ENCODE results near the gene ADA.
"Not testable (repeated sequence)": the region's sequence is repeated elsewhere in the genome, so short reads cannot be mapped to it uniquely, and the experiment has no call there.

The ADA gene

DNA sequence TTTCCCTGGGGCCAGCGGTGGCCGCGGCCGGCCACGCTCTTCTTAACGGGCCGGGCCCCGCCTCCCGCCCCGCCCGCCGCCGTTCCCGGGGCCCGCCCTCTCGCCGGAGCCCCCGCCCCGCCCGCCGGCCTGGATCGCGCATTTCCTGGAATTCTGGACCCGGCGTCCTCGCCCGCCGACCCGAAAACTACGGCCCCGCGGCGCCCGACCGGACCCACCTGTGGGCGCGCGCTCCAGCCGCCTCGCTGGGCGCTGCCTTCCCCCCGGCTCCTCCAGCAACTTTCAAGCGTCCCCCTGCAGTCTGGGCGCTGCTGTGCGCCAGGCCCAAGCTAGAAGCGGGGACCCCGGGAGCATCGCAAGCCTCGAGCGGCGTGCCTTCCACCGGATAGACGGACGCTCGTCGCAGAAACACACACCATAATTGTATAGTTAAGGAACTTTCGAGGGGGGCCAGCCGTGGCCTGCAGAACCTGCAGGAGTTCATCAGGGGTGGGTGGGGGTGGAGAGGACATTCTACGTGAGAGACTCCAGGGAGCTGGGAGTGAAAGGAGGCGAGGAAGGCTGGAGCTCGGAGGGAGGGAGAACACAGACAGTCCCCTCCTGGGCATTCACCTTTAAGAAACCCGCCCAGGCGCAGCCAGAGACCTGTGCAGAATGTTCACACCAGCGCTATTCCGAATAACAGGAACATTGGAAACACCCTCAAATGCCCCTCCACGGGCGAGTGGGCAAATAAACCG lies at the start of gene ADA:
TSS of gene ADA (minus strand) at position 16 of the 740 bp plus-strand sequence. CDS start 92 bp downstream, outside the sequence.
- peak in 1 of 2 experiments; percentile 33 for DNase-seq

- peak; percentile 85 to 93 for DNase-seq
Measured at GRCh38 chr20:44700306-44700705, 48.8 kb upstream of the ADA start.

DNA sequence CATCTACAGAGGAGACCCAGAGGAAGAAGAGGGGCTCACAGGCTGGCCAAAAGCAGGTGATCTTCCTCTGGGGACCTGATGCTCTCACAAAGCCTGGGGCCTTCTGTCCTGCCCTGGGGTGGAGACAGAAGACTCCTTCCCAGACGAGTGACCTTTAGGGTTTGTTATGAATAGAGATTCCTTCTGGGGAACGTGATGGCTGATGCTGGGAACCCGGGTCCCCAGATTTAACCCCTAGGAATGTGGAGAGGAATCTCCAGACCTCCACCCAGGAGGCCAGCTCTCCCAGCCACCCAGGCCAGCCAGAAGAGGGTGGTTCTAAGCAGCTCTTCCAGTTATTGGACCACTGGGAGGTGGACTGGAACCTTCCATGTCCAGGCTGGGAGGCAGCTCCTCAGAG lies 46.9 kb upstream of the ADA start:
- DNase-seq = no peak

DNA sequence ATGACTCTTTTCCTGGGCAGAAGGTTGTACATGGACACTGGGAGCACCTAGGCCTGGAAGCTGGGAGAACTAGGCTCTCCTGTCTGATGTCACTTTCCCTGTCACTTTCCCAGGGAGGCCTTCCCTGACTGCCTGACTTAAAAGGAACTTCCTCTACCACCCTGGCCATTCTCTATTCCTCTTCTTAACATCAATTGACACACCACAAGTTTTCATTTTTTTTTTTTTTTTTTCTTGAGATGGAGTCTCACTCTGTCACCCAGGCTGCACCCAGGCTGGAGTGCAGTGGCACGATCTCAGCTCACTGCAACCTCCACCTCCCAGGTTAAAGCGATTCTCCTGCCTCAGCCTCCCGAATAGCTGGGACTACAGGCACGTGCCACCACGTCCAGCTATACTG lies 45.5 kb upstream of the ADA start:
- not testable (repeated sequence) for DNase-seq

DNA sequence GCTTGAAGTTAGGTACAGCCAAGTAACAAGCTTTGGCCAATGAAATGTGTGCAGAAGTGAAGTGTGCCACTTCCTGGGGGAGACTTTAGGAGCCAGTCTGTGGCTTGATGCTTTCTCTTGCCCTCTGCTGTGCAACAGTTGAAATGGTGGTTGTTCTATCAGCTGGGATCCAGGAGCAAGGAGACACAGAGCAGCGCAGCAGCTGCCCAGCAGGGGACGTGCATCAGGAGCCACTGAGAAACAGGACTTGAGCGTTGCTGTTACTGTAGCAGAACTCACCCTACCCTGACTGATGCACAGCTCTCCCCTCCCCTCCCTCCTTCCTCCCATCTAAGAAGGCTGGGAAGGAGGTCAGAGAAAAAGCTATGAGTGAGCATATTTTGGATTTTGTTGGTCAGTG lies 44.8 kb upstream of the ADA start:
- DNase-seq = peak; percentile 60 to 73

DNA sequence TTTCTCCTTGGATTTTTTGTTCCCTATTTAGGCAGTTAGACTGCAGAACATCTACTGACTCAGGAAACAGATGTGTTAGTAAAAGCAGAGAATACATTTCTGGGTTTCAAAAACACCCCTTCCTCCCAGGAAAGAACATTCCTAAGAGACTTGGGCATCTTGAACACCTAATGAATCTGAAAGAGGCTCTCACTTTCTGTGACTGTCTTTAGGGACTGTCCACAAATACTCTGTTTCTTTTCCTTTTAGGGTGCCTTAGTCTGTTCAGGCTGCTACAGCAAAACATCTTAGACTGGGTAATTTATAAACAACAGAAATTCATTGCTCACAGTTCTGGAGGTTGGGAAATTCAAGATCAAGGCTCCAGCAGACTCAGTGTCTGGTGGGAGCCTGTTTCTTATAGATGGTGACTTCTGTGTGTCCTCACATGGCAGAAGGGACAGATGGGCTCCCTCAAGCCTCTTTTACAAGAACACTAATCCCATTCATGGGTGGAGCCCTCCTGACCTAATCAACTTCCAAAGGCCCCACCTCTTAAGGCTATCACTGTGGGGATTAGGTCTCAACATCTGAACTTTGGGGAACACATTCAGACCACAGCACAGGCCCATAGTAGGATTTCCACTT lies 44.3 kb upstream of the ADA start:
- peak; percentile 86 to 93 for DNase-seq

GRCh38 chr20:44695295-44695673 lies 43.8 kb upstream of the ADA start:
- no peak for DNase-seq

DNA sequence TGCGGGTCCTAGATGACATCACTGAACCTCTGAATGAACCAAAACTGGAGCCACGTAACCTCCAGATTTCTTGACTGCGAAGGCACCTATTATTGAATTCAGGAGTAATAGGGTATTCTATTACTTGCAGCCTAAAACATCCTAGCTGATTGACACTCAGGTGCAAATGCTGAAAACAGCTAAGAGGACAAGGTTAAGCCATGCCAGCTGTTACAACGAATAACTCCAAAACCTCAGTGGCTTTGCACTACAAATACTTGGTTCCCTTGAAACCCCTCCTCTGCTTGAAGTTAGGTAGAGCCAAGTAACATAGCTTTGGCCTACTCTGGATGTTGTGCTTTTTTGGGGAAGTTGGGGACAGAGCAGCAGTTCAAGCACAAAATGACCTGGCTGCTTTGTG lies 42.7 kb upstream of the ADA start:
- DNase-seq = no peak

DNA sequence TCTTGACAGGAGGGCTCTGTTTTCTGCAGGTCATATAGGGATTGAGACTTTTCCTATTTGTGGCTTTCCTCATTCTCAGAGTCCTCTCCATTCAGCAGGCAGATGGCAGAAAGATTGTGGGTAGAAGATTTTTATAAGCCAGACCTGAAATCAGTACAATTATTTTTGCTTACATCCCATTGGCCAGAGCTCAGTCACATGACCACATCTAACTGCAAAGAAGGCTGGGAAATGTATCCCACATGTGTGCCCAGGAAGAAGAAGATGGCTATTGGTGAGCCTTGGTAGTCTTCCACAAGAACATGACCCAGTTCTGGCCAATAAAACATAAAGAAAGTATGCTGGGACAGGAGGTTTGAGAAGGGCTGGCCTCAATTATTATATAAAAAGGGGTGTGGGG lies 42.1 kb upstream of the ADA start:
- no peak for DNase-seq

- DNase-seq = no peak
Measured at GRCh38 chr20:44692932-44693480, 41.5 kb upstream of the ADA start.

DNA sequence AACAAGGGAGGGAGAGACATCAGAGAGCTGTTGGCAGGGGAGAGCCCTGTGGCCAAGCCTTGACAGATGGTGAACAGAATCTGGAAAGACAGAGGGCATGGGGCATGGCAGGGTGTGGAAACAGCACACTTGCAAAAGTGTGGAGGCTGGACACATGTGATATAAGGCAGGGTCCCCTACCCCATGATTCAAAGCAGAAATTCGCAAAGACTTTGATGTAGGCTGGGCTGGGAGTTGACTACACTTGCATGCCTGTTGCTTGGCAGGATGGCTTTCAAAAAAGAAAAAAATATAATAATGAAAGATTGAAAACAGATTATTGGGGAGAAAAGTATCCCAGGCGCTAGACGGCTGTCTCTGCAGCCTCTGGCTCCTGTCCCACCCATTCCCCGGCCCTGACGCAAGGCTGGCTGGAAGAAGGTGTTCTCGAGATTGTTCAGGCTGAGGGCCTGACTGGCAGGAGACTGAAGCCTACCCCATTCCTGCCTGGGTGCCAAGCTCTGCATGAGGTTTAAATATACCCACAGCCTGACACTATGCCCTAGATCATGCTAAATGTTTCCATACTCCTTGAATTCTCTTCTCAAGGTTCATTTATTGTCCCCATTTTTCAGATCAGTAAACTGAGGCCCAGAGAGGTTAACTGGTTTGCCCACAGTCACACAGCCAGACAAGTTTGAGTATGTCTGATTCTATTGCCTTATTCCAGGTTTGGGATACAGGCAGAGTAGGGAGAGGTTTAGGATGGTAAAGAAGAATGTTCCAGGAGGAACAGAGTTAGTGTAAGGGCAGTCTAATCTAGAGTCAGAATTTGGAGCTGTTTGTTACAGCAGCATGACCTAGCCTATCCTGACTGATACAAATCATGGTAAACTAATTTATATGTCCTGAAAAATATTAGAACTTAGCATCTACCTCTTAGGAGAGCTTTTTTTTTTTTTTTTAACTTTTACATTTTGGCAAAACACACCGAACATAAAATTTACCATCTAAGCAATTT lies 40.2 kb upstream of the ADA start:
- peak in 1 of 2 experiments; percentile 26 for DNase-seq

- no peak for DNase-seq
Measured at GRCh38 chr20:44690781-44691423, 39.4 kb upstream of the ADA start.

GRCh38 chr20:44689809-44690208 lies 38.3 kb upstream of the ADA start:
- peak in 1 of 2 experiments; percentile 27 for DNase-seq

DNA sequence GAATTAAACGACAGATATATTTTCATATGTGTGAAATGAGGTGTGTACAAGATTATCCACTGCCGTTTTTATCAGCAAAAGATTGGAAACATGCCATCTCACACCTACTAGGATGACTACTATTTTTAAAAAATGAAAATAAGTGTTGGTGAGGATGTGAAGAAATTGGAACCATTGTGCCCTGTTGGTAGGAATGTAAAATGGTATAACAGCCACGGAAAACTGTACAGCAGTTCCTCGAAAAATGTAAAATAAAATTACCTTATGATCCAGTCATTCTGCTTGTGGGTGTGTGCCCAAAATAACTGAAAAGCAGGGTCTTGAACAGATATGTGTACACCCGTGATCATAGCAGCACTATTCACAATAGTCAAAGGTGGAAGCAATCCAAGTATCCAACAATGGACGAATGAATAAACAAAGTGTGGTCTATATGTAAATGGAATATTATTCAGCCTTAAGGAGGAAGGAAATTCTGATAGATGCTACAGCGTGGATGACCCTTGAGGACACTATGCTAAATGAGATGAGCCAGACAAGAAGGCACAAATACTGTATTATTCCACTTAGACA lies 36.6 kb upstream of the ADA start:
- no peak for DNase-seq

DNA sequence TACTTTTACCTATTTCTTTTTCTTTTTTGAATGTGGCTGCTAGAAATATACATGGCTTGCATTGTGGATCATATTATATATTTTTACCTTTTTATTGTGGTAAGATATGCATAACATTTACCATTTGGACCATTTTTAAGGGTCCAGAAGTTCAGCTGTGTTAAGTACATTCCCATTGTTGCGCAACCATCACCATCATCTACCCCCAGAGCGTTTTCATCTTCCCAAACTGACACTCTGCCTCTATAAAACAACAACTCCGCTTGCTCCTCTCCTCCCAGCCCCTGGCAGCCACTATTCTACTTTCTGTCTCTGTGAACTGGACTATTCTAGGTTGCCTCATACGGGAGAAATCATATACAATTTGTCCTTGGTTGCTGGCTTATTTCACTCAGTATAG lies 35.4 kb upstream of the ADA start:
- no peak for DNase-seq

DNA sequence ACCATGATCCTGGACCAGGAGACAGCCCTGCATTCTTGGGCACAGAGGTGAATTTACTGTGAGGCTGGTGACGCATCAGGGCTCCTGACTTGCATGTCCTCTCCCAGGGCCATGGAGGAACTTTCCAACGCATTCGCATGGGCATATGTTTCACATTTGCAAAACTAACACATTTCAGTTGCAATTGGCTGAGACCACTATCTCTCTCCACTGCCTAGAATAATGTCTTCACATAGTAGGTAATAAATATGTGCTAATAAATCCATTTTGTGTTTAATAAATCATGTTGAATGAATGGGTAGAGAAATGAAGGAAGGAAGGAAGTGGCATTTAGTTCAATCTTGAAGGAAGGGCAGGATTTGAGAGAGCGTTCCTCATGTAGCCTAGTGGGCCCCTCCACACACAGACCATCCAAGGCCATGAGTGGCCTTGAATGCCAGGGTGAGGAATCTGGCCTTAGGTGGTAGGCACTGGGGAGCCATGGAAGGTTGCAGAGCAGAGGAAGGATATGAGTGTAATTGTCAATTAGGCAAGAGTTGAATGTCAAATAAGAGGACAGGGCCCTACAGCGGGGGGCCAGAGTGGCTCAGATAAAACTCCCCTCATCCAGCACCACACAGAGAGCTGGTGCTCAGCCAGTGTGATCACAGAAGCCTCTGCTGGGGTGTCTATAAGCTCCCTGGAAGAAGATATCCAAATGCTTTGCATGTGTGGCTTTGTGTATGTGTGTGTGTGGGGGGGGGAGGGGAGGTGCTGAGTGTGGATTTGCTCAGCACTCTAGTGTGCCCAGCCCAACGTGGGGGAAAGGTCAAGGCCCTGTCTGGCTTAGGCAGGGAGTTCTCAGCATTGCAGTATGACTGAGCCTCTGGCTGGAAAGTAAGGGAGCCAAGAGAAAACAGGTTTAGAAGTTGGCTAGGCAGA lies 32.8 kb upstream of the ADA start:
- no peak for DNase-seq

DNA sequence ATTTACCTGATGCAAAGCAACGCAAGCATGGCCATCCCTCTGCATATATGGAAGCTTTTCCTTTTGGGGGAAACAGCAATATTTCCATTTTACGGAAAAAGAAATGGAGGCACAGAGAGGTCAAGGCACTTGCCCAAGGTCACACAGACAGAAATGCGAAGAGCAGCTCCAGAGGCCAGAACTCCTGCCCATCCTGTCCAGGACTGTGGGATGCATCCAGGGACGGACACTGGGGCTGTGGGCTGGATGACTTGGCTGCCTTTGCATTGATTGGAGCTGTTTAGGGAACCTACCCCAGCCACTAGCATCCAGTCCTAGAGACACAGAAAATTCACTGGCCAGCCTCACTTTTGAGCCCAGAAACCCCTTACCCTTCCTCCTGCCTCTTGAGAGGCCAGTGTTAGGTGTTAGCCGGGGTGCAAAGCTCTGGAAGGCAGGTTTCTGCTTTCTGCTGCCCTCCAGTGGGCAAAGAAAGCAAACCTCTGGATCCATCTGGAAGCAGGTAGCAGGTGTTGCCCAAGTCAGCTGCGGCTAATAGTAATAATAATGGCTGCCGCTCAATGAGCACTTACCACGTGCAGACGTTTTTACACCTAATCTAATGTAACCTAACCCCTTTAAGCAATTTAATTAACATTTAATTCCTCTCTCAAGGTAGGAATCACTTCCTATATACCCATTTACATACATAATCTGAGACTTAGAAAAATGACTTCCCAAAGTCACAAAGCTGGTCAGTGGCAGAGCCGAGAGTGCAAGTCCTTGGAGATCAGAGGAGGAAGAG lies 32.0 kb upstream of the ADA start:
- peak; percentile 64 to 76 for DNase-seq

DNA sequence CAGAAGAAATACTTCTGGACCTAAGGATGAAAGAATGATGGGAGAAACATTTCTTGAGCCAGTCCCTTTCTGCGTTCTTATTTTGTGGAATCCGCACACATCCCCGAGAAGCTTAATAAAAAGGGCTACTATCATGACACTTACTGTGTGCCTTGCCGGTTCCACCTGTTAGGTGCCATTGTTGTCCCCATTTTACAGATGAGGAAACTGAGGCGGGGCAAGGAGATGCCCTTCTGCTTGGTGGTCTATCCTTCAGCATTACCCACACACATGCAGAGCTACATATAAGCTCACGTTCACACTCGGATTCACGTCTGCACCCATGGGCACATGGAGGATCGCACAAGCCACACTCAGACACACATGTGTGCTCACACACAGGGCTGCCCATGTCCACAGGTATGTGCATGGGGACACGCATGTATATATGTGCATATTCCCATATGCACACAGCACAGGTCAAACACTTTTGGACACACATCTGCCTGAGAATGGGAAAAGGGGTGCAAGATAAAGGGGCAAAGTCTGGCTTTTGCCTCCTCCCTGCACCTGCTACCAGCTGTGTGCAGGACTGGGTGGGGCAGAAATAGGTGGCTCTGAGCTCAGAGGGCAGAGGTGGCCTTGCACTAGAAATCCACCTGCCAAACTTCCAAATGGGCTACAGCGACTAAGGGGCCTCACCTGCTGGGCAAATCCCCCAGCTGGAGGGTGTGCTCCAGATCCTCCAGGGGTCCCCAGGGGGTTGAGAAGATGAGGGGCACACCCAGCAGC lies 30.5 kb upstream of the ADA start:
- DNase-seq = no peak

- DNase-seq = no peak
Measured at GRCh38 chr20:44678990-44679611, 27.6 kb upstream of the ADA start.

Measured in NCI-H524 (cell line).